ENCODE measurements around the gene SNAPC4.

GRCh38 chr9:136419092-136419420 is 19.1 kb upstream of the SNAPC4 start:
- no peak for TF ChIP-seq PBX3 (IDR thresholded peaks at IDR 0.05)
- TF ChIP-seq RAD21 (IDR thresholded peaks at IDR 0.05; ENCODE audit: low read length) = no peak
- TF ChIP-seq JUND (IDR thresholded peaks at IDR 0.05) = no peak
- no peak for TF ChIP-seq MXI1 (IDR thresholded peaks at IDR 0.05; ENCODE audit: low read depth, low read length)
- TF ChIP-seq CTCF (IDR thresholded peaks at IDR 0.05) = no peak
- no peak for TF ChIP-seq POLR2AphosphoS5 (IDR thresholded peaks at IDR 0.05; ENCODE audit: low read depth, low read length)
- no peak for TF ChIP-seq EP300 (IDR thresholded peaks at IDR 0.05; ENCODE audit: borderline replicate concordance in 1 of 2, low read depth in 1 of 2, low read length in 1 of 2)
- TF ChIP-seq EZH2phosphoT487 (IDR thresholded peaks at IDR 0.05; ENCODE audit: borderline replicate concordance, low read depth) = no peak
- no peak for TF ChIP-seq SMC3 (IDR thresholded peaks at IDR 0.05; ENCODE audit: low read depth, low read length)
- no peak for TF ChIP-seq FOSL2 (IDR thresholded peaks at IDR 0.05; ENCODE audit: borderline replicate concordance, low read depth)
- no peak for TF ChIP-seq ZBTB33 (IDR thresholded peaks at IDR 0.05; ENCODE audit: borderline replicate concordance, low read depth)
- no peak for TF ChIP-seq CHD2 (IDR thresholded peaks at IDR 0.05; ENCODE audit: low read length, partially characterized antibody)
- no peak for TF ChIP-seq RXRA (IDR thresholded peaks at IDR 0.05; ENCODE audit: borderline replicate concordance, low read depth)
